DMS153 treated with DMSO at 0.1 percent for 48 hours (cell line): ENCODE measurements around the gene AIG1.
"Not testable (repeated sequence)": the region's sequence is repeated elsewhere in the genome, so short reads cannot be mapped to it uniquely, and the experiment has no call there.

Source experiments
- DNase-seq: peaks from one replicate; lab custom pipeline; 2025; ENCODE audit not compliant: unreplicated experiment; lab: John Stamatoyannopoulos, UW

AIG1 gene

GRCh38 chr6:143223895-143224294, 163.2 kb downstream of the AIG1 start:
- DNase-seq: no peak

GRCh38 chr6:143224516-143224915, 163.8 kb downstream of the AIG1 start:
- no peak for DNase-seq

- DNase-seq: no peak
Observed at GRCh38 chr6:143225929-143226328, 165.2 kb downstream of the AIG1 start.

GRCh38 chr6:143227675-143228074, 167.0 kb downstream of the AIG1 start:
- no peak for DNase-seq

DNA sequence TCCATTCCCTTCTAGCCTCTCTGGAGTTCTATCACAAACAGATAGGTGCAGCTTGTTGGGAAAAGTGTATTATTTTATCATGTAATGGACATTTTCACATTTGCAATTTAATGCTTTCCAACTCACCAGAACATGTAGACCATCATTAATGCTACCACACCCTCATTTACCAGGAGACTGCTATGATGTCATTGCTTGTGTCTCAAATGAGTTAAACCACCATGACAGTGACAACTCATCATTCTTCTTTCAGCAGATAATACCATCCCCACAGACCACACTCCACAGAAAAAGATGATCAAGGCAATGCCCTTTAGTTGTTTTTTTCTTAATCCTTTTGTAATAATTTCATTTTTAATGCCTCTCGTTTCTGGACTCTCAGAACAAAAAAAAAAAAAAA, 168.7 kb downstream of the AIG1 start:
- no peak for DNase-seq

- no peak for DNase-seq
Observed at GRCh38 chr6:143232849-143233248, 172.2 kb downstream of the AIG1 start.

GRCh38 chr6:143233554-143234285, 173.0 kb downstream of the AIG1 start:
- DNase-seq: no peak

- DNase-seq: no peak
Observed at GRCh38 chr6:143234734-143235133, 174.0 kb downstream of the AIG1 start.

- no peak for DNase-seq
Observed at GRCh38 chr6:143236151-143236798, 175.6 kb downstream of the AIG1 start.

DNA sequence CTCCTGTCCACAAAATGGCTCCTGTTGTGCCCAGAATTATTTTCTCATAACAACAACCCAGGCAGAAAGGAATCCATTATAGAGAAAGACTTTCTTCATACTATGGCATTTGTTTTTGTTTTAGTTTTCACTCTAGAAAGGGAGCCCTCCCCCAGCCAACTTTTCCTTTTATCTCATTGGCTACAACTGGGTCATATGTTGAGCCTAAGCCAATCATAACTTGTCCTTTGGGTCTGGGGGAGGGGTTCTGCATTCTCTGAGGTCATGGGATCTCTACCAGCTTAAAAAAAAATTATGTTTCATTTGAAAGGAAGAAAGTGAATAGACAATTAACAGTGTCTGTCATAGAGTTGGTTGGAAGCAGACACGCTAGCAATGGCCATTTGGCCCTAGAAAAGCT, 177.6 kb downstream of the AIG1 start:
- no peak for DNase-seq

DNA sequence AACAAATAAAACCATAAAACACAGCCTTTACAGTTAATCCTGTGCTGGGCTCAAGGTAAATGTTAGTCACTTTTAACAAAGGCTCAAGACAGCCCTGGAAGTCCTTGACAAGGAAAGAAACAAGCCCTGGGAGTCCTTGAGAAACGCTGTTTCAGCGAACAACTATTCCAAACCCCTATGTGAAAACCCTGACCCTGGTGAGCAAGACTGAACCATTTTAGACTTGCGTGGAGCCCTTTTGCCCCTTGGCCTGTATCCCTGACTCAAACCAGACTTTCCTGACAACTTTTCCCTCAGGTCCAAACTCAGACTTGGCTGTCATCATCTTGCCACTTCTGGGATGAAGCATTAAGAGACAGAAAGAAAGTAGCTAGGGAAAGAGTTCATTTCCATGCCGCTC, 180.4 kb downstream of the AIG1 start:
- no peak for DNase-seq

DNA sequence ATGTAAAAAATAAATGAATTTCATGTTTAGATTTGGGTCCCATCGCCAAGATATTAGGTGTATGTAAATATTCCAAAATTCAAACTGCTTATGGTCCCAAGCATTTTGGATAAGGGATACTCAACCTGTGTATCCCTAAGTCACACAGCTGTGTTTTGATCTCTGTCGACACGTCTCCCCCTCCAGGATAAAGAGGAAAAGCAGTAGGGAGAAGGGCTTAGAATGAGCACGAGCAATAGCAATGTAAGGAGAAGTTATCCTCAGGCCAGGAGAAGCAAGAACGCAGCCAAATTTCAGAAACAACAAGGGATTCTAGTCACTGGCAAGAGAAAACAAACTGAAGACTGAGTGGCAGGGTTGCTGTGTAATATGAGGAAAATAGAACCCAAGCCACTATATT, 181.2 kb downstream of the AIG1 start:
- no peak for DNase-seq

DNA sequence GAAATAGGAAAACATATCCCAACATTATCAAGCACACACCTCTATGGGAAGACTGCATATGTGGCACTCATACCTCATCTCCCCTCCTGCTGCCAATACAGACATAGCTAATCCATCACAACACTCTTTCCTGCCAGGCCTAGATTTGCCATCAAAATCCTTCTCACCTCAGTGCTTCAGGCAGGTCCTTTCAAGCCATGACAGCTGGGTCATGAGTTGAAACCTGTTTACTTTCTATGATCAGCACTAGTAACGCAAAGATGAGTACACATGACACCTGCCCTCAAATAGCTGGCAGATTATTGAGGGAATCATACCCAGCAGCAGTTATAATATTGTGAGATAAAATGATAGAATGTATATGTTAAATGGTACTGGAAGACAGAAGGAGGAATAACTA, 183.1 kb downstream of the AIG1 start:
- DNase-seq: no peak

- no peak for DNase-seq
Observed at GRCh38 chr6:143245656-143246055, 185.0 kb downstream of the AIG1 start.

GRCh38 chr6:143246166-143246775, 185.6 kb downstream of the AIG1 start:
- DNase-seq: not testable (repeated sequence)

DNA sequence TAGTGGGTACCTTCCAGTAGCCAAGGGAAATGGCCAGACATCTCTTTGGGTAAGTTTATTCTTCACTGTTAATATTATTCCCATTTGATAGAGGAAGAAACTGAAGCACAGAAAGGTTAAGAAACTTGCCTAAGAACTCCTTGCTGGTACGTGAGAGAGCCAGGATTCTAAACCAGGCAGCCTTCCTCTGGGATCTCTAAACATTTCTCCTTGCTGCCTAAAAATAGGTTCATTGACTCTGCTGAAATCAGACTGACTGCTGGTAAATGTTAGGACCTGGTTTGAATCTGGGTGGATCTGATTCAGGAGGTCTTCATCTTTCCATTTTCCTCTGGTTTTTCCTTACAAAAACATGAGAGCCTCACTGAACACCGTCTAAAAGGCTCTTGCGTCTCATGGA, 186.9 kb downstream of the AIG1 start:
- DNase-seq: no peak

DNA sequence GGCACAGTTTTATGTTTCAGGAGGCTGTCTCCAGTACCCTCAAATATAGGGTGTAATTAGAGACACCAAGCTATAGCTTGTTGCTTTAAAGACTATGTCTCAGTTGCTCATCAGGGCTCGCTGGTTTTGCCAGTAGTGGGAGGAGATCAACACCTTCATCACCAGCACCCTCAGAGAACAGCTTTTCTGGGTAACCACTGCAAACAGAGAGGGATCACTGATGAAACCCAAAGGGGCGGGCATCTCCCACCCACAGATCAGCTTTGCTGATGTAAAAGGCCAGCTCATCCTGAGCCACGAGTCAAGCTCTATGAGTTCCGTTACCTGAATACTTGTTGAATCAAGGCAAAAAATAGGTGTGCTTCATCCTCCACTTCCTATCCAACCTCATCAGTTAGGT, 187.7 kb downstream of the AIG1 start:
- DNase-seq: no peak

GRCh38 chr6:143251288-143251687, 190.6 kb downstream of the AIG1 start:
- DNase-seq: no peak

DNA sequence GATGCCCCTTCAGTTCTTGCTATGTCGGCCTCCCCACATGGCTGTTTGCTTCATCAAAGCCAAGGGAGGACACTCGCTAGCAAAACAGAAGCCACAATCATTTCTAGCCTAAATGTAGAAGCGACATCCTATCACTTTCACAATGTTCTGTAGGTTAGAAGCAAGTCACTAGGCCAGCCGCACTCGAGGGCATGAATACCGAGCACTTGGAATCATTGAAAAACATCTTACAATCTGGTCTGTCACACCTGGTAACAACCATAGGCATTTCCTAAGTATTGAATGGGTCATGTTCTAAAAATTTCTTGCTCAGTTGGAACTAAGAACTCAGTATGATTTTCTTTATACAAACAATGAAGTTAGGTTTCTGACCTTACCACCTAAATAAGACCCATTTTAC, 192.3 kb downstream of the AIG1 start:
- DNase-seq: no peak

- DNase-seq: no peak
Observed at GRCh38 chr6:143253586-143253985, 192.9 kb downstream of the AIG1 start.

- no peak for DNase-seq
Observed at GRCh38 chr6:143258945-143259344, 198.3 kb downstream of the AIG1 start.

GRCh38 chr6:143260857-143261256, 200.2 kb downstream of the AIG1 start:
- no peak for DNase-seq
